Fibroblast of lung (primary cell): ENCODE data around the gene SCN3A.

Experiments used
- CTCF ChIP-seq, 2 donors: IDR thresholded peaks in 1 of 2; conservative IDR thresholded peaks in 1 of 2; 1 replicate in 1 of 2; 2 replicates in 1 of 2; pipeline ENCODE4 v1.5.1; 2011 to 2012; ENCODE audit warnings: low read length in 2 of 2, control low read depth in 1 of 2, inconsistent platforms in 1 of 2, low read depth in 1 of 2, mild to moderate bottlenecking in 1 of 2
- EZH2 ChIP-seq: IDR thresholded peaks from 2 replicates; pipeline ENCODE4 v1.5.1; 2012; ENCODE audit warnings: low read length, control low read depth, mild to moderate bottlenecking; ENCODE audit errors: missing control alignments

- TF ChIP-seq CTCF (conservative IDR thresholded peaks at IDR 0.05 in 1 of 2, IDR thresholded peaks at IDR 0.05 in 1 of 2; ENCODE audit: low read depth in 1 of 2, low read length in 2 of 2) (no peak), EZH2 (no peak)
Observed at GRCh38 chr2:165078913-165079312, 124.9 kb downstream of the SCN3A start.
